GM23248 (cell line): ENCODE data around the gene FDX1. TPM values are rescaled to one million over a fixed set of nuclear protein-coding genes. Genes with fewer than 3 reads are reported as not detected.

Experiments used
- DNase-seq: peaks from one replicate; pipeline ENCODE4 v3.0.0-alpha.2; 2015
- H2AFZ ChIP-seq: fragments of 200-600 bp; sonication (generic); 2 replicates; pipeline ENCODE4 v1.6.1; 2016; ENCODE audit warnings: antibody characterized with exemption
- H3F3A ChIP-seq: fragments of 200-600 bp; sonication (generic); 2 replicates; pipeline ENCODE4 v1.6.1; 2016; ENCODE audit warnings: mild to moderate bottlenecking, antibody characterized with exemption, mixed run types; ENCODE audit not compliant: insufficient read depth
- H3K27ac ChIP-seq: fragments of 200-600 bp; sonication (generic); 2 replicates; pipeline ENCODE4 v1.5.1; 2016; ENCODE audit warnings: mild to moderate bottlenecking
- H3K27me3 ChIP-seq: fragments of 200-600 bp; sonication (generic); replicated peaks from 2 replicates; pipeline ENCODE4 v1.6.1; 2016; ENCODE audit warnings: mild to moderate bottlenecking; ENCODE audit not compliant: insufficient read depth
- H3K36me3 ChIP-seq: fragments of 200-600 bp; sonication (generic); 2 replicates; pipeline ENCODE4 v1.6.1; 2016; ENCODE audit warnings: low read depth, mild to moderate bottlenecking
- H3K4me1 ChIP-seq: fragments of 200-600 bp; sonication (generic); 2 replicates; pipeline ENCODE4 v1.6.1; 2016; ENCODE audit warnings: mild to moderate bottlenecking; ENCODE audit not compliant: insufficient read depth
- H3K4me2 ChIP-seq: fragments of 200-600 bp; sonication (generic); one replicate; pipeline ENCODE4 v1.6.1; 2016; ENCODE audit warnings: mild to moderate bottlenecking; ENCODE audit not compliant: unreplicated experiment
- H3K4me3 ChIP-seq: fragments of 200-600 bp; sonication (generic); 2 replicates; pipeline ENCODE4 v1.5.1; 2016; ENCODE audit warnings: mild to moderate bottlenecking
- H3K79me2 ChIP-seq: fragments of 200-600 bp; sonication (generic); 2 replicates; pipeline ENCODE4 v1.6.1; 2016; ENCODE audit warnings: mild to moderate bottlenecking; ENCODE audit not compliant: insufficient read depth
- H3K9ac ChIP-seq: fragments of 200-600 bp; sonication (generic); 2 replicates; pipeline ENCODE4 v1.6.1; 2016; ENCODE audit warnings: mild to moderate bottlenecking
- H3K9me2 ChIP-seq: fragments of 200-600 bp; sonication (generic); 2 replicates; pipeline ENCODE4 v1.6.1; 2016; ENCODE audit warnings: mixed run types, mild to moderate bottlenecking, moderate library complexity; ENCODE audit not compliant: insufficient read depth
- H3K9me3 ChIP-seq: fragments of 200-600 bp; sonication (generic); one replicate; pipeline ENCODE4 v1.6.1; 2017; ENCODE audit warnings: low read depth
- H4K20me1 ChIP-seq: fragments of 200-600 bp; sonication (generic); 2 replicates; pipeline ENCODE4 v1.6.0; 2016; ENCODE audit not compliant: insufficient read depth
- EZH2 ChIP-seq: fragments of 200-600 bp; sonication (generic); IDR thresholded peaks from 2 replicates; pipeline ENCODE4 v1.6.1; 2018; ENCODE audit warnings: antibody characterized with exemption, mild to moderate bottlenecking; ENCODE audit not compliant: insufficient read depth, poor library complexity, severe bottlenecking
- EZH2phosphoT487 ChIP-seq: fragments of 200-600 bp; sonication (generic); IDR thresholded peaks from 2 replicates; pipeline ENCODE4 v1.6.1; 2018; ENCODE audit warnings: antibody characterized with exemption, moderate library complexity, mild to moderate bottlenecking, low read depth; ENCODE audit not compliant: insufficient read depth
- WGBS, 2 experiments: methylation state at CpG; one replicate each; pipeline ENCODE4 v1.1.6; 2015 to 2017; ENCODE audit warnings: low lambda C conversion rate in 2 of 2, low coverage in 1 of 2; ENCODE audit errors: missing lambda C conversion rate in 2 of 2; 5-methylcytosine and 5-hydroxymethylcytosine counted together
- in situ Hi-C: fragments of 300-500 bp; cut with MboI; formaldehyde crosslinking; loops from 2 replicates; pipeline ENCODE4 v1.15.0; 2020
- polyA plus RNA-seq: library from polyadenylated mRNA; unstranded; fragments of >200 nt; fragmentation: Nextera tagmentation; extraction: Ambion mirVana; gene quantifications from 2 replicates; pipeline ENCODE4 v1.2.1, GENCODE V29; 2016
- total RNA-seq: library from RNA; depleted of rRNA; stranded (reverse); fragments of >200 nt; shearing (Covaris generic); gene quantifications from 2 replicates; pipeline ENCODE4 v1.2.3, GENCODE V29; 2014

Gene FDX1
- total and polyA plus RNA-seq, 2 experiments from 2014 or later = 12.2 to 16.6 TPM

- Histone ChIP-seq H3K9ac (peak overlapping the region; percentile 92), H3K4me1 (peaks cover 37% of the 10 kb centered on the region), H3K9me2 (no peaks in the 10 kb centered on the region), H3F3A (peaks cover 22% of the 10 kb centered on the region), H3K79me2 (peaks cover 51% of the 10 kb centered on the region), H3K27ac (peak overlapping the region; percentile 64), H3K27me3 (no peaks in the 10 kb centered on the region), H3K4me2 (peak overlapping the region; percentile 96), H3K9me3 (no peaks in the 10 kb centered on the region), H3K36me3 (no peaks in the 10 kb centered on the region), H3K4me3 (peak overlapping the region; percentile 90), H4K20me1 (0 out of 2 replicates have a peak, but pooled peaks cover 4% of the 10 kb centered on the region), H2AFZ (peak overlapping the region; percentile 86)
- TF ChIP-seq EZH2phosphoT487 (no peak), EZH2 (no peak)
- in situ Hi-C loops = no loop called here
- peak; percentile 63 for DNase-seq
- WGBS, 2 experiments = 1% methylated on average over 27 to 29 of the region's 51 CpGs
Measured at GRCh38 chr11:110430267-110431050, 711 bp downstream of the FDX1 start.

- no peaks in the 10 kb centered on the region for H3K27me3 ChIP-seq
Measured at GRCh38 chr11:110431051-110431672, 1.4 kb downstream of the FDX1 start.

GRCh38 chr11:110431674-110432073 is 1.9 kb downstream of the FDX1 start:
- Histone ChIP-seq H3K9me3 (no peaks in the 10 kb centered on the region), H3K36me3 (no peaks in the 10 kb centered on the region), H3K4me1 (peaks cover 27% of the 10 kb centered on the region), H3K27me3 (no peaks in the 10 kb centered on the region), H3K9me2 (no peaks in the 10 kb centered on the region), H3K9ac (peak overlapping the region; percentile 92), H3K4me3 (peak overlapping the region; percentile 90), H4K20me1 (0 out of 2 replicates have a peak, but pooled peaks cover 5% of the 10 kb centered on the region), H3K79me2 (peaks cover 57% of the 10 kb centered on the region), H3F3A (peaks cover 17% of the 10 kb centered on the region), H3K4me2 (peak overlapping the region; percentile 96), H2AFZ (no peak overlapping the region), H3K27ac (no peak overlapping the region)
- in situ Hi-C loops = no loop called here
- WGBS, 2 experiments = 66 to 67% methylated on average over 4 of the region's 4 CpGs
- no peak for TF ChIP-seq EZH2phosphoT487
- TF ChIP-seq EZH2 = no peak
- no peak for DNase-seq

More at GRCh38 chr11:110431051-110431672, 1.4 kb downstream of the FDX1 start:
- peak overlapping the region; percentile 96 for H3K4me2 ChIP-seq
- H3K9me3 ChIP-seq = no peaks in the 10 kb centered on the region
- TF ChIP-seq EZH2phosphoT487 (no peak), EZH2 (no peak)
- H2AFZ ChIP-seq = peak overlapping the region; percentile 86
- 34 to 42% methylated on average over 7 of the region's 7 CpGs for WGBS, 2 experiments
- DNase-seq = peak; percentile 32
- in situ Hi-C loops = no loop called here
- peaks cover 21% of the 10 kb centered on the region for H3F3A ChIP-seq
- peak overlapping the region; percentile 90 for H3K4me3 ChIP-seq
- no peak overlapping the region for H3K27ac ChIP-seq
- 0 out of 2 replicates have a peak, but pooled peaks cover 5% of the 10 kb centered on the region for H4K20me1 ChIP-seq
- peak overlapping the region; percentile 92 for H3K9ac ChIP-seq
- H3K9me2 ChIP-seq = no peaks in the 10 kb centered on the region
- H3K4me1 ChIP-seq = peaks cover 30% of the 10 kb centered on the region
- peaks cover 56% of the 10 kb centered on the region for H3K79me2 ChIP-seq
- no peaks in the 10 kb centered on the region for H3K36me3 ChIP-seq

- 90 to 91% methylated on average over 7 of the region's 7 CpGs for WGBS, 2 experiments
- TF ChIP-seq EZH2phosphoT487 (no peak), EZH2 (no peak)
- Histone ChIP-seq H3K79me2 (peaks cover 69% of the 10 kb centered on the region), H3K36me3 (no peaks in the 10 kb centered on the region), H3K9me3 (no peaks in the 10 kb centered on the region), H3K9me2 (no peaks in the 10 kb centered on the region), H4K20me1 (0 out of 2 replicates have a peak, but pooled peaks cover 5% of the 10 kb centered on the region), H3K27ac (no peak overlapping the region), H3K4me3 (no peak overlapping the region), H3K9ac (no peak overlapping the region), H3K27me3 (no peaks in the 10 kb centered on the region), H2AFZ (no peak overlapping the region), H3K4me1 (peaks cover 26% of the 10 kb centered on the region), H3F3A (peaks cover 11% of the 10 kb centered on the region; the same call in 1 of the 2 replicates), H3K4me2 (no peak overlapping the region)
- DNase-seq = no peak
- in situ Hi-C loops = no loop called here
Measured at GRCh38 chr11:110432713-110433392, 3.1 kb downstream of the FDX1 start.
